Measurements from ENCODE around the gene MR1. TPM values are rescaled to one million over a fixed set of nuclear protein-coding genes. Genes with fewer than 3 reads are reported as not detected.
A peak's percentile ranks its signal among the peaks of the same experiment; 100 is the strongest.

Gene MR1
- total RNA-seq, 4 donors from 2014 or later, result 9.1 to 21.8 (median 13.8) TPM

GRCh38 chr1:181095260-181095659 lies 61.5 kb downstream of the MR1 start:
- Histone ChIP-seq H3K27me3 (no peaks in the 10 kb centered on the region), H3K9me3 (no peaks in the 10 kb centered on the region), H3K4me3 (no peak overlapping the region), H3K36me3 (peaks cover 0 to 19% (median 0%) of the 10 kb centered on the region in 3 donors), H3K4me1 (peaks cover 33 to 99% (median 44%) of the 10 kb centered on the region in 3 donors), H3K27ac (peak overlapping the region; percentile 3 to 73 (median 58))
- DNase-seq, result no peak
- intact Hi-C loops (cut with DNase I), result no loop called here
- TF ChIP-seq CTCF (IDR thresholded peaks at IDR 0.05) (no peak), POLR2A (IDR thresholded peaks at IDR 0.05) (no peak)
- WGBS, 2 donors, result 88 to 89% methylated on average over 7 to 8 of the region's 8 CpGs

GRCh38 chr1:181095763-181096184 lies 62.0 kb downstream of the MR1 start:
- intact Hi-C loops (cut with DNase I), result no loop called here
- no peak for TF ChIP-seq CTCF (IDR thresholded peaks at IDR 0.05)
- no peak for TF ChIP-seq POLR2A (IDR thresholded peaks at IDR 0.05)
- peaks cover 0 to 19% (median 0%) of the 10 kb centered on the region in 3 donors for H3K36me3 ChIP-seq
- H3K27ac ChIP-seq, result peak overlapping the region in 3 of 4 donors; percentile 52 to 73 (median 63)
- H3K4me1 ChIP-seq, result peaks cover 36 to 99% (median 49%) of the 10 kb centered on the region in 3 donors
- 74 to 88% methylated on average over 5 of the region's 5 CpGs for WGBS, 2 donors
- no peak overlapping the region for H3K4me3 ChIP-seq
- no peaks in the 10 kb centered on the region for H3K27me3 ChIP-seq
- no peak for DNase-seq
- no peaks in the 10 kb centered on the region for H3K9me3 ChIP-seq

GRCh38 chr1:181097242-181097641 lies 63.5 kb downstream of the MR1 start:
- H3K4me1 ChIP-seq, result peaks cover 24 to 98% (median 44%) of the 10 kb centered on the region in 3 donors
- H3K27ac ChIP-seq, result peak overlapping the region in 2 of 4 donors; percentile 52 to 73
- no peaks in the 10 kb centered on the region for H3K9me3 ChIP-seq
- DNase-seq, result no peak
- H3K4me3 ChIP-seq, result no peak overlapping the region
- WGBS, 2 donors, result 80 to 83% methylated on average over 2 to 6 of the region's 7 CpGs
- H3K36me3 ChIP-seq, result peaks cover 0 to 18% (median 0%) of the 10 kb centered on the region in 3 donors
- TF ChIP-seq POLR2A (IDR thresholded peaks at IDR 0.05) (no peak), CTCF (IDR thresholded peaks at IDR 0.05) (no peak)
- intact Hi-C loops (cut with DNase I), result no loop called here
- no peaks in the 10 kb centered on the region for H3K27me3 ChIP-seq

GRCh38 chr1:181099152-181100014 lies 65.6 kb downstream of the MR1 start:
- WGBS, 2 donors, result 11 to 13% methylated on average over 11 of the region's 11 CpGs
- no peaks in the 10 kb centered on the region for H3K27me3 ChIP-seq
- intact Hi-C loops (cut with DNase I), result no loop called here
- peaks cover 0 to 6% (median 0%) of the 10 kb centered on the region in 3 donors for H3K36me3 ChIP-seq
- peak overlapping the region in 3 of 4 donors; percentile 17 to 41 (median 37) for H3K27ac ChIP-seq
- TF ChIP-seq POLR2A (IDR thresholded peaks at IDR 0.05) (no peak), CTCF (IDR thresholded peaks at IDR 0.05) (no peak)
- peaks cover 26 to 99% (median 45%) of the 10 kb centered on the region in 3 donors for H3K4me1 ChIP-seq
- H3K4me3 ChIP-seq, result no peak overlapping the region
- DNase-seq, result no peak
- no peaks in the 10 kb centered on the region for H3K9me3 ChIP-seq
